Smooth muscle cell (in vitro differentiated cells): ENCODE data around the gene STK11. TPM values are rescaled to one million over a fixed set of nuclear protein-coding genes. Genes with fewer than 3 reads are reported as not detected.
"Not testable (repeated sequence)": the region's sequence is repeated elsewhere in the genome, so short reads cannot be mapped to it uniquely, and the experiment has no call there.

ENCODE experiments used
- DNase-seq: peaks from one replicate; lab custom pipeline; 2025; ENCODE audit not compliant: unreplicated experiment; lab: John Stamatoyannopoulos, UW
- H2AFZ ChIP-seq: fragments of 200-600 bp; sonication (generic); 2 replicates; pipeline ENCODE4 v1.6.0; 2016; ENCODE audit warnings: antibody characterized with exemption, low read depth, mild to moderate bottlenecking
- H3F3A ChIP-seq: fragments of 200-600 bp; sonication (generic); 2 replicates; pipeline ENCODE4 v1.6.0; 2017; ENCODE audit warnings: antibody characterized with exemption, low read depth
- H3K27ac ChIP-seq: fragments of 200-600 bp; sonication (generic); 2 replicates; pipeline ENCODE4 v1.5.1; 2016; ENCODE audit warnings: low read depth, mild to moderate bottlenecking
- H3K27me3 ChIP-seq: fragments of 200-600 bp; sonication (generic); 2 replicates; pipeline ENCODE4 v1.6.1; 2016; ENCODE audit warnings: low read depth, mild to moderate bottlenecking
- H3K36me3 ChIP-seq: fragments of 200-600 bp; sonication (generic); 2 replicates; pipeline ENCODE4 v1.5.1; 2016; ENCODE audit warnings: low read depth
- H3K4me1 ChIP-seq: fragments of 200-600 bp; sonication (generic); 2 replicates; pipeline ENCODE4 v1.5.1; 2016; ENCODE audit warnings: low read depth
- H3K4me2 ChIP-seq: fragments of 200-600 bp; sonication (generic); 2 replicates; pipeline ENCODE4 v1.6.0; 2016; ENCODE audit warnings: mild to moderate bottlenecking
- H3K4me3 ChIP-seq: fragments of 200-600 bp; sonication (generic); 2 replicates; pipeline ENCODE4 v1.5.1; 2016; ENCODE audit warnings: mild to moderate bottlenecking
- H3K79me2 ChIP-seq: fragments of 200-600 bp; sonication (generic); 2 replicates; pipeline ENCODE4 v1.6.0; 2016; ENCODE audit warnings: low read depth, mild to moderate bottlenecking
- H3K9ac ChIP-seq: fragments of 200-600 bp; sonication (generic); 2 replicates; pipeline ENCODE4 v1.6.0; 2016; ENCODE audit warnings: low read depth
- H3K9me3 ChIP-seq: fragments of 200-600 bp; sonication (generic); replicated peaks from 2 replicates; pipeline ENCODE4 v1.5.1; 2016; ENCODE audit warnings: low read depth
- H4K20me1 ChIP-seq: fragments of 200-600 bp; sonication (generic); 2 replicates; pipeline ENCODE4 v1.6.0; 2016; ENCODE audit warnings: low read depth
- WGBS: methylation state at CpG from one replicate; pipeline ENCODE4 v1.1.7; 2016; ENCODE audit warnings: low lambda C conversion rate; 5-methylcytosine and 5-hydroxymethylcytosine counted together
- polyA plus RNA-seq: library from polyadenylated mRNA; unstranded; fragments of >200 nt; fragmentation: Nextera tagmentation; extraction: Ambion mirVana; gene quantifications from 2 replicates; pipeline ENCODE4 v1.2.1, GENCODE V29; 2016
- total RNA-seq: library from RNA; depleted of rRNA; stranded (reverse); fragments of >200 nt; gene quantifications from 2 replicates; pipeline ENCODE4 v1.2.3, GENCODE V29; 2014
- TF ChIP-seq, protein P1 (sequence below): fragments of 200-600 bp; sonication (generic); IDR thresholded peaks from 2 replicates; pipeline ENCODE4 v1.5.1; 2017; ENCODE audit warnings: borderline replicate concordance, mild to moderate bottlenecking, antibody characterized with exemption; ENCODE audit not compliant: insufficient read depth, poor library complexity, severe bottlenecking

Gene STK11
- total and polyA plus RNA-seq, 2 experiments from 2014 or later: 23.6 to 62.3 TPM

DNA sequence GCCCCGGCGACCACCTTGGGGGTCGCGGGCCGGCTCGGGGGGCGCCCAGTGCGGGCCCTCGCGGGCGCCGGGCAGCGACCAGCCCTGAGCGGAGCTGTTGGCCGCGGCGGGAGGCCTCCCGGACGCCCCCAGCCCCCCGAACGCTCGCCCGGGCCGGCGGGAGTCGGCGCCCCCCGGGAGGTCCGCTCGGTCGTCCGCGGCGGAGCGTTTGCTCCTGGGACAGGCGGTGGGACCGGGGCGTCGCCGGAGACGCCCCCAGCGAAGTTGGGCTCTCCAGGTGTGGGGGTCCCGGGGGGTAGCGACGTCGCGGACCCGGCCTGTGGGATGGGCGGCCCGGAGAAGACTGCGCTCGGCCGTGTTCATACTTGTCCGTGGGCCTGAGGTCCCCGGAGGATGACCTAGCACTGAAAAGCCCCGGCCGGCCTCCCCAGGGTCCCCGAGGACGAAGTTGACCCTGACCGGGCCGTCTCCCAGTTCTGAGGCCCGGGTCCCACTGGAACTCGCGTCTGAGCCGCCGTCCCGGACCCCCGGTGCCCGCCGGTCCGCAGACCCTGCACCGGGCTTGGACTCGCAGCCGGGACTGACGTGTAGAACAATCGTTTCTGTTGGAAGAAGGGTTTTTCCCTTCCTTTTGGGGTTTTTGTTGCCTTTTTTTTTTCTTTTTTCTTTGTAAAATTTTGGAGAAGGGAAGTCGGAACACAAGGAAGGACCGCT lies 729 bp downstream of the STK11 start:
- no peak overlapping the region for H2AFZ ChIP-seq
- H3K9ac ChIP-seq: peak overlapping the region; percentile 77
- no peaks in the 10 kb centered on the region for H3K36me3 ChIP-seq
- peaks cover 29% of the 10 kb centered on the region for H4K20me1 ChIP-seq
- no peaks in the 10 kb centered on the region for H3K27me3 ChIP-seq
- H3K27ac ChIP-seq: peak overlapping the region; percentile 46
- peaks cover 24% of the 10 kb centered on the region for H3K4me1 ChIP-seq
- H3K9me3 ChIP-seq: no peaks in the 10 kb centered on the region
- WGBS: 2% methylated on average over 39 of the region's 78 CpGs
- H3K4me3 ChIP-seq: peak overlapping the region; percentile 88
- peaks cover 25% of the 10 kb centered on the region for H3F3A ChIP-seq
- peak overlapping the region; percentile 99 for H3K4me2 ChIP-seq
- TF ChIP-seq, protein P1, sequence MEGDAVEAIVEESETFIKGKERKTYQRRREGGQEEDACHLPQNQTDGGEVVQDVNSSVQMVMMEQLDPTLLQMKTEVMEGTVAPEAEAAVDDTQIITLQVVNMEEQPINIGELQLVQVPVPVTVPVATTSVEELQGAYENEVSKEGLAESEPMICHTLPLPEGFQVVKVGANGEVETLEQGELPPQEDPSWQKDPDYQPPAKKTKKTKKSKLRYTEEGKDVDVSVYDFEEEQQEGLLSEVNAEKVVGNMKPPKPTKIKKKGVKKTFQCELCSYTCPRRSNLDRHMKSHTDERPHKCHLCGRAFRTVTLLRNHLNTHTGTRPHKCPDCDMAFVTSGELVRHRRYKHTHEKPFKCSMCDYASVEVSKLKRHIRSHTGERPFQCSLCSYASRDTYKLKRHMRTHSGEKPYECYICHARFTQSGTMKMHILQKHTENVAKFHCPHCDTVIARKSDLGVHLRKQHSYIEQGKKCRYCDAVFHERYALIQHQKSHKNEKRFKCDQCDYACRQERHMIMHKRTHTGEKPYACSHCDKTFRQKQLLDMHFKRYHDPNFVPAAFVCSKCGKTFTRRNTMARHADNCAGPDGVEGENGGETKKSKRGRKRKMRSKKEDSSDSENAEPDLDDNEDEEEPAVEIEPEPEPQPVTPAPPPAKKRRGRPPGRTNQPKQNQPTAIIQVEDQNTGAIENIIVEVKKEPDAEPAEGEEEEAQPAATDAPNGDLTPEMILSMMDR: no peak
- H3K79me2 ChIP-seq: peaks cover 52% of the 10 kb centered on the region
- no peak for DNase-seq

DNA sequence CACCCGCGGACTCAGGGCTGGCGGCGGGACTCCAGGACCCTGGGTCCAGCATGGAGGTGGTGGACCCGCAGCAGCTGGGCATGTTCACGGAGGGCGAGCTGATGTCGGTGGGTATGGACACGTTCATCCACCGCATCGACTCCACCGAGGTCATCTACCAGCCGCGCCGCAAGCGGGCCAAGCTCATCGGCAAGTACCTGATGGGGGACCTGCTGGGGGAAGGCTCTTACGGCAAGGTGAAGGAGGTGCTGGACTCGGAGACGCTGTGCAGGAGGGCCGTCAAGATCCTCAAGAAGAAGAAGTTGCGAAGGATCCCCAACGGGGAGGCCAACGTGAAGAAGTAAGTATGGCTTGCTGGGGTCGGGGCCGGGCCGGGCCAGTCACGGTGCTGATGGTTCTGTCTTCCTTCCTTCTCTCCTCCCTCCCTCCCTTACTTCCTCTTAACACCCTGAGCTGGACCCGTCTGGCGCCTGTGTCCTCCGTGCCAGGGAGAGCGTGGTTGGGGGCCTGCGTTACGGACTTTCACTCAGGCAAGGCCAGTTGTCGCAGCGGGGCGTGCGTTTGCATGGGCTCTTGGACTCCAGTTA lies 1.4 kb downstream of the STK11 start:
- no peak for DNase-seq
- peaks cover 59% of the 10 kb centered on the region for H3K79me2 ChIP-seq

DNA sequence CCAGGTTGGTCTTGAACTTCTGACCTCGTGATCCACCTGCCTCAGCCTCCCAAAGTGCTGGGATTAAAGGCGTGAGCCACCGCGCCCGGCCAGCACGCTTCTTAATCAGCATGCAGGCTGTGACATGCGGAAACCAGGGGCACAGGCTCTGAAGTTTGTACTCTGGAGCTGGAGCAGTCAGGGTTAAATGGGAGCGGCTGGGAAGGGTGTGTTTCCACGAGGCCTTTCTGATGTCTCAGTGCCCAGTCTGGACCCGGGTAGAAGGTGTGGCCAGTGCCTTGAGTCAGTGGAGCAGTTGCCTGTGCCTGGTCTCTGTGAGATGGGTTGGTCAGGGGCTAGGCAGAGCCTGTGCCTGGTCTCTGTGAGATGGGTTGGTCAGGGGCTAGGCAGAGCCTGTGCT lies 3.3 kb downstream of the STK11 start:
- H3K27me3 ChIP-seq, H3K9ac ChIP-seq, H3K36me3 ChIP-seq, H3K27ac ChIP-seq, H3K4me3 ChIP-seq, H2AFZ ChIP-seq, DNase-seq, H3K9me3 ChIP-seq: not testable (repeated sequence)
- H4K20me1 ChIP-seq: peaks cover 29% of the 10 kb centered on the region
- H3F3A ChIP-seq: peaks cover 25% of the 10 kb centered on the region
- H3K4me1 ChIP-seq: peaks cover 29% of the 10 kb centered on the region
- peaks cover 75% of the 10 kb centered on the region for H3K79me2 ChIP-seq
- peak overlapping the region; percentile 36 for H3K4me2 ChIP-seq
- WGBS: 80% methylated on average over 10 of the region's 10 CpGs

More for the DNA sequence above, 1.4 kb downstream of the STK11 start:
- H3K4me2 ChIP-seq: peak overlapping the region; percentile 99
- WGBS: 5% methylated on average over 38 of the region's 38 CpGs
- no peaks in the 10 kb centered on the region for H3K9me3 ChIP-seq
- H3K4me3 ChIP-seq: peak overlapping the region; percentile 88
- H3F3A ChIP-seq: peaks cover 25% of the 10 kb centered on the region
- H4K20me1 ChIP-seq: peaks cover 29% of the 10 kb centered on the region
- peak overlapping the region; percentile 46 for H3K27ac ChIP-seq
- peak overlapping the region; percentile 77 for H3K9ac ChIP-seq
- H3K36me3 ChIP-seq: no peaks in the 10 kb centered on the region
- no peaks in the 10 kb centered on the region for H3K27me3 ChIP-seq
- no peak overlapping the region for H2AFZ ChIP-seq
- peaks cover 24% of the 10 kb centered on the region for H3K4me1 ChIP-seq
- TF ChIP-seq, protein P1: no peak

DNA sequence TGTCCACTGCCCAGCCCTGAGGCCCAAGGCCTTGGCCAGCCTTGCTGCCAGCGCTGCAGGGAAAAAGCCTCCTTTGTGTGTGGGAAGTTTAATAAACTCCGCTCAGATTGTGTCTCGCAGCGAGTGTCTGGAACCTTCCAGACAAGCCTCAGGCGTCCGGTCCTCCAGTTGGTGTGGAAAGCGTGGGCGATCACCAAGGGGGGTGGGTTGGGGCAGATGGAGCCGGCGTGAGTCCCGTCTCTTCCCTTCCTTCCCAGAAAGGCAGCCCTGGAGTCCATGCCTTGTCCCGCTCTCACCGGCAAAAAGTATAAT lies 4.6 kb downstream of the STK11 start:
- peak overlapping the region; percentile 87 for H3K27ac ChIP-seq
- 35% methylated on average over 13 of the region's 13 CpGs for WGBS
- peaks cover 37% of the 10 kb centered on the region for H3K4me1 ChIP-seq
- no peak overlapping the region for H3K4me3 ChIP-seq
- peaks cover 89% of the 10 kb centered on the region for H3K79me2 ChIP-seq
- no peaks in the 10 kb centered on the region for H3K27me3 ChIP-seq
- H3K9ac ChIP-seq: peak overlapping the region; percentile 43
- DNase-seq: no peak
- peak overlapping the region; percentile 71 for H3K4me2 ChIP-seq
- TF ChIP-seq, protein P1: no peak
- no peaks in the 10 kb centered on the region for H3K36me3 ChIP-seq
- no peaks in the 10 kb centered on the region for H3K9me3 ChIP-seq
- peaks cover 18% of the 10 kb centered on the region for H3F3A ChIP-seq
- peaks cover 39% of the 10 kb centered on the region for H4K20me1 ChIP-seq
- no peak overlapping the region for H2AFZ ChIP-seq
